GM10847 (cell line): Measurements from ENCODE around the gene ASCL5.

Experiments used
- POLR2A ChIP-seq: IDR thresholded peaks from 2 replicates; pipeline ENCODE4 v1.6.1; 2011; ENCODE audit not compliant: insufficient read length; ENCODE audit errors: extremely low read depth

Gene ASCL5

DNA sequence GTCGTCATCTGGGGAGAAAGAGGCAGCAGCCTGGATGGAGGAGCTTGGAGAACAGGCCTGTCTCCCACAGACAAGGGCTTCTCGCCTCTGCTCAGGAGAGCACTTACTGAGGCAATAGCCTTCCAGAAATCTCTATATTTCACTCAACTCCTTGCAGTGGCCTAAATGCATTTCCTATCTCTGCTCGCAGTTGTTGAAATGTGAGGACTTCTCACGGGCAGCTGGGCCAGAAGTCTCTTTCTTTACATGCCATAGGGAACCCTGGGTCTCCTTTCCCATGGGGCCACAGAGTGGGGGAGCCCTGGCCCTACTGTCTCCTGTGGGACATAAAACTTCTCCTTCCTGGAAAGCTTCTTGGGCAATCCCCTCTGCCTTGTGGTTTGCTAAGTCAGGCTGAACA, 60.0 kb downstream of the ASCL5 start:
- no peak for TF ChIP-seq POLR2A

DNA sequence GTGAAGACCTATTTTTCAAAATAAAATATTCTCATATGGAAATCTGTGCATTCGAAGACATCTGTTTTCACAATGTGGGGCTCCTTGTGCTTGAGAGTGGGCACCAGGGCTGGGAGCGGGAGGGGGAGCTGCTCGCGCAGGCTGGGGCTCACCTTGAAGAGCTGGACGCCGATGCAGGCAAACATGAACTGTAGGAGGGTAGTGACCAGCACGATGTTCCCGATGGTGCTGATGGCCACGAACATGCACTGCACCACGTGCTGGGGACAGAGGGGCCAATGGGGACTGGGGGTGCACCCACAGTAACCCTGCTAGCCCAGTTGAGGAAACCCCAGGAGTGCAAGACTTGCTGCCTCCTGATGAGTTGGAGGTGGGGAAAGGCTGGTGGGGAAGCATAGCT, 61.3 kb downstream of the ASCL5 start:
- TF ChIP-seq POLR2A: no peak

DNA sequence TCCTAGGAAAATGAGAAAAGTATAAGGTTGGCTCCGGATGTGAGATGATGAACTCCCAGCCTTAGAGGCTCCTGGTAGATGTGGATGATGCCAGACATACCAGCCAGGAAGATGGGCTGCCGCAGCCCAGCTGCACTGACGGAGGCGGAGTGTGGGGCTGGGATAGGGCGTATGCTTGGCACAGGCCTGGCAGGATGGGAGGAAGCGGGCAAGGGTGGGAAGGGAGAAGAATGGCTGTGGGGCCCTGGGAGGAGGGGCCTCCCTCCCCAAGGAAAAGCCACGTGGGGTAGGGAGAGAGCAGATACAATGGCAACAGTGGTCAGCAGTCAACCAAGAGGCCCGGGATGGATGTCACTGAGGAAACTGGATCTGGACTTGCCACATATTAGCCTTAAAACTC, 62.2 kb downstream of the ASCL5 start:
- no peak for TF ChIP-seq POLR2A
